IMR-90 (cell line): Measurements from ENCODE around the gene DCST2. TPM values are rescaled to one million over a fixed set of nuclear protein-coding genes. Genes with fewer than 3 reads are reported as not detected.

Source experiments
- ATAC-seq: fragments of 200-7000 bp; cut with Tn5 transposase; 2 replicates; pipeline ENCODE4 v1.9.1; 2020; ENCODE audit warnings: low read depth, mild to moderate bottlenecking, moderate library complexity
- BruUV-seq: library from RNA; stranded (reverse); fragments of 400-500 nt; replicated peaks from 2 replicates; lab custom pipeline; 2021; lab: Mats Ljungman, UMichigan
- CTCF ChIA-PET: fragments of 300-600 bp; formaldehyde crosslinking; extraction: SDS; loops from one replicate; lab custom pipeline; 2021; ENCODE audit warnings: antibody characterized with exemption; lab: Yijun Ruan, JAX
- POLR2A ChIA-PET: fragments of 300-600 bp; sonication (Branson Sonifier 250); formaldehyde crosslinking; loops from one replicate; lab custom pipeline; 2022; ENCODE audit warnings: antibody characterized with exemption; ENCODE audit not compliant: unreplicated experiment; lab: Charles Lee
- DNase-seq: peaks from one replicate; pipeline ENCODE4 v3.0.0; 2013
- H2AFZ ChIP-seq: replicated peaks from 2 replicates; pipeline ENCODE3; 2013; ENCODE audit warnings: low read length, mild to moderate bottlenecking; ENCODE audit not compliant: poor library complexity
- H2AK5ac ChIP-seq: 2 replicates; pipeline ENCODE4 v1.6.1; 2013; ENCODE audit warnings: low read depth, low read length, inconsistent platforms
- H2AK9ac ChIP-seq: replicated peaks from 2 replicates; pipeline ENCODE3; 2013; ENCODE audit warnings: mild to moderate bottlenecking, low read depth, low read length, moderate library complexity; ENCODE audit not compliant: poor library complexity
- H2BK120ac ChIP-seq: 2 replicates; pipeline ENCODE4 v1.6.1; 2013; ENCODE audit warnings: low read depth, low read length, inconsistent platforms
- H2BK15ac ChIP-seq: 3 replicates; pipeline ENCODE4 v1.6.1; 2013; ENCODE audit warnings: low read depth, low read length, inconsistent platforms
- H2BK20ac ChIP-seq: 2 replicates; pipeline ENCODE4 v1.6.1; 2013; ENCODE audit warnings: low read depth, mild to moderate bottlenecking, inconsistent platforms, low read length, moderate library complexity
- H2BK5ac ChIP-seq: 2 replicates; pipeline ENCODE4 v1.6.1; 2013; ENCODE audit warnings: mild to moderate bottlenecking, low read depth, low read length, inconsistent platforms; ENCODE audit not compliant: poor library complexity, severe bottlenecking
- H3K14ac ChIP-seq: replicated peaks from 2 replicates; pipeline ENCODE4 v1.6.1; 2013; ENCODE audit warnings: low read depth, low read length, inconsistent platforms
- H3K18ac ChIP-seq: 2 replicates; pipeline ENCODE4 v1.6.1; 2013; ENCODE audit warnings: low read depth, low read length, control low read depth
- H3K23ac ChIP-seq: 2 replicates; pipeline ENCODE4 v1.6.1; 2013; ENCODE audit warnings: low read depth, low read length, inconsistent platforms
- H3K27ac ChIP-seq: 2 replicates; pipeline ENCODE4 v1.5.1; 2013; ENCODE audit warnings: mild to moderate bottlenecking, control low read depth, low read length; ENCODE audit not compliant: insufficient read depth
- H3K27me3 ChIP-seq: 2 replicates; pipeline ENCODE4 v1.6.1; 2013; ENCODE audit warnings: low read length; ENCODE audit not compliant: control insufficient read depth, insufficient read depth
- H3K36me3 ChIP-seq: 2 replicates; pipeline ENCODE4 v1.6.1; 2013; ENCODE audit warnings: low read length, mixed read lengths; ENCODE audit not compliant: control insufficient read depth, insufficient read depth
- H3K4ac ChIP-seq: 2 replicates; pipeline ENCODE4 v1.6.1; 2013; ENCODE audit warnings: low read depth, low read length, inconsistent platforms
- H3K4me1 ChIP-seq: 2 replicates; pipeline ENCODE4 v1.6.1; 2013; ENCODE audit warnings: low read length, mixed read lengths; ENCODE audit not compliant: control insufficient read depth, insufficient read depth
- H3K4me2 ChIP-seq: 2 replicates; pipeline ENCODE4 v1.6.1; 2013; ENCODE audit warnings: low read depth, mild to moderate bottlenecking, control low read depth, low read length, moderate library complexity
- H3K4me3 ChIP-seq: 2 replicates; pipeline ENCODE4 v1.5.1; 2013; ENCODE audit warnings: low read depth, mild to moderate bottlenecking, control low read depth, low read length, moderate library complexity; ENCODE audit not compliant: insufficient read depth
- H3K56ac ChIP-seq: 2 replicates; pipeline ENCODE4 v1.6.1; 2013; ENCODE audit warnings: low read length, inconsistent platforms; ENCODE audit not compliant: insufficient read depth; ENCODE audit errors: extremely low read depth
- H3K79me1 ChIP-seq, 2 experiments: 2 replicates each; pipeline ENCODE4 v1.6.1; 2013; ENCODE audit warnings: low read length in 2 of 2, inconsistent platforms in 1 of 2, low read depth in 1 of 2
- H3K9ac ChIP-seq: 2 replicates; pipeline ENCODE4 v1.6.1; 2013; ENCODE audit warnings: low read depth, low read length, control low read depth
- H3K9me1 ChIP-seq: 2 replicates; pipeline ENCODE4 v1.6.1; 2013; ENCODE audit warnings: low read length, inconsistent platforms; ENCODE audit not compliant: insufficient read depth
- H3K9me3 ChIP-seq: 2 replicates; pipeline ENCODE4 v1.6.1; 2013; ENCODE audit warnings: low read length; ENCODE audit not compliant: control insufficient read depth, insufficient read depth
- H4K20me1 ChIP-seq: 2 replicates; pipeline ENCODE4 v1.6.1; 2013; ENCODE audit warnings: low read length, inconsistent platforms; ENCODE audit not compliant: insufficient read depth
- H4K5ac ChIP-seq: 2 replicates; pipeline ENCODE4 v1.6.1; 2013; ENCODE audit warnings: mild to moderate bottlenecking, low read depth, low read length, control low read depth
- H4K8ac ChIP-seq, 2 experiments: 2 replicates each; pipeline ENCODE4 v1.6.1; 2013; ENCODE audit warnings: low read depth in 2 of 2, low read length in 2 of 2, control low read depth in 1 of 2, inconsistent platforms in 1 of 2
- H4K91ac ChIP-seq: 2 replicates; pipeline ENCODE4 v1.6.1; 2013; ENCODE audit warnings: low read depth, low read length, inconsistent platforms; ENCODE audit not compliant: insufficient read depth
- CEBPB ChIP-seq: IDR thresholded peaks from 2 replicates; pipeline ENCODE4 v1.6.1; 2012; ENCODE audit warnings: low read depth, low read length, improper control_type of control experiment
- CHD1 ChIP-seq: IDR thresholded peaks from 2 replicates; pipeline ENCODE4 v1.6.1; 2012; ENCODE audit warnings: low read depth, low read length, improper control_type of control experiment
- CTCF ChIP-seq: conservative IDR thresholded peaks from 2 replicates; pipeline ENCODE4 v1.5.1; 2012; ENCODE audit warnings: mild to moderate bottlenecking, low read depth, low read length, improper control_type of control experiment
- ELK1 ChIP-seq: fragments of 150-350 bp; IDR thresholded peaks from 2 replicates; pipeline ENCODE4 v1.6.1; 2016; ENCODE audit warnings: low read depth, mild to moderate bottlenecking, low read length, moderate library complexity, borderline replicate concordance
- FOS ChIP-seq: fragments of 150-350 bp; IDR thresholded peaks from 2 replicates; pipeline ENCODE4 v1.6.1; 2016; ENCODE audit warnings: low read depth, low read length
- MAZ ChIP-seq: IDR thresholded peaks from 2 replicates; pipeline ENCODE4 v1.6.1; 2012; ENCODE audit warnings: low read depth, mild to moderate bottlenecking, low read length, improper control_type of control experiment, moderate library complexity, borderline replicate concordance
- MXI1 ChIP-seq: IDR thresholded peaks from 2 replicates; pipeline ENCODE4 v1.6.1; 2012; ENCODE audit warnings: low read depth, mild to moderate bottlenecking, low read length, moderate library complexity, borderline replicate concordance
- NFE2L2 ChIP-seq: fragments of 150-350 bp; IDR thresholded peaks from 2 replicates; pipeline ENCODE4 v1.6.1; 2016; ENCODE audit warnings: low read depth, mild to moderate bottlenecking, low read length
- POLR2A ChIP-seq: IDR thresholded peaks from 2 replicates; pipeline ENCODE4 v1.6.1; 2012; ENCODE audit warnings: mild to moderate bottlenecking, low read depth, low read length
- RAD21 ChIP-seq: IDR thresholded peaks from 2 replicates; pipeline ENCODE4 v1.6.1; 2012; ENCODE audit warnings: low read length, improper control_type of control experiment
- RCOR1 ChIP-seq: IDR thresholded peaks from 2 replicates; pipeline ENCODE4 v1.6.1; 2012; ENCODE audit warnings: mild to moderate bottlenecking, low read length, improper control_type of control experiment; ENCODE audit not compliant: insufficient replicate concordance
- RFX5 ChIP-seq: IDR thresholded peaks from 2 replicates; pipeline ENCODE4 v1.8.0; 2012; ENCODE audit warnings: low read depth, mild to moderate bottlenecking, low read length, moderate library complexity
- USF2 ChIP-seq: fragments of 150-350 bp; IDR thresholded peaks from 2 replicates; pipeline ENCODE4 v1.6.1; 2017; ENCODE audit warnings: mild to moderate bottlenecking, antibody characterized with exemption, low read length, low read depth
- WGBS, 2 experiments: methylation state at CpG; one replicate each; pipeline versions ENCODE4 v1.1.5 to v1.1.7; 2013; ENCODE audit warnings: missing lambda C conversion rate in 2 of 2; ENCODE audit not compliant: insufficient read length in 1 of 2; ENCODE audit errors: extremely low coverage in 2 of 2; 5-methylcytosine and 5-hydroxymethylcytosine counted together
- dilution Hi-C: fragments of 300-500 bp; cut with HindIII; formaldehyde crosslinking; loops from one replicate; pipeline ENCODE4 v1.14.3; 2018; ENCODE audit warnings: low sequenced_read_pairs; ENCODE audit not compliant: unreplicated experiment
- in situ Hi-C: fragments of 300-500 bp; cut with MboI; formaldehyde crosslinking; loops from 3 replicates; pipeline ENCODE4 v1.14.3; 2019; ENCODE audit warnings: low sequenced_read_pairs, inconsistent platforms, mixed read lengths
- intact Hi-C: fragments of 100-400 bp; cut with micrococcal nuclease; formaldehyde crosslinking; loops from 2 replicates; pipeline ENCODE4 v1.10.0; 2022
- polyA plus RNA-seq, 3 experiments: library from polyadenylated mRNA; depleted of rRNA; stranded (reverse); fragments of >200 nt; gene quantifications; 2 replicates each; pipeline ENCODE4 v1.2.3, GENCODE V29; 2012; ENCODE audit warnings: low replicate concordance in 1 of 3
- total RNA-seq: library from RNA; depleted of rRNA; stranded (reverse); fragments of >200 nt; gene quantifications from 2 replicates; pipeline ENCODE4 v1.2.3, GENCODE V29; 2012

The DCST2 gene
- total and polyA plus RNA-seq, 2 of the 4 experiments (the other 2 are of a cell fraction) = 0.14 TPM; not detected in 1

- TF ChIP-seq MAZ = no peak
These were observed 18.7 kb downstream of the DCST2 start (continued) for GRCh38 chr1:155014709-155015508.

GRCh38 chr1:155013632-155014031, 19.9 kb downstream of the DCST2 start:
- Histone ChIP-seq H2BK15ac (no peak overlapping the region), H4K91ac (no peak overlapping the region), H3K56ac (no peak overlapping the region), H3K36me3 (peaks cover 24% of the 10 kb centered on the region), H3K9me1 (peaks cover 2% of the 10 kb centered on the region; the same call in 1 of the 2 replicates), H2BK120ac (no peak overlapping the region), H3K9me3 (no peaks in the 10 kb centered on the region), H3K23ac (no peak overlapping the region), H3K4me2 (no peak overlapping the region), H3K4me3 (no peak overlapping the region), H3K4ac (no peak overlapping the region), H2BK20ac (no peak overlapping the region), H3K4me1 (peaks cover 9% of the 10 kb centered on the region; the same call in 1 of the 2 replicates), H3K14ac (no peak overlapping the region), H2AK5ac (no peak overlapping the region), H4K8ac (no peak overlapping the region), H3K79me1 (peaks cover 0 to 19% of the 10 kb centered on the region in 2 experiments; a peak in 2 of 4 replicates), H3K27me3 (no peaks in the 10 kb centered on the region), H2AK9ac (no peak overlapping the region), H2BK5ac (no peak overlapping the region), H3K9ac (no peak overlapping the region), H2AFZ (no peak overlapping the region), H3K18ac (no peak overlapping the region), H4K5ac (no peak overlapping the region), H3K27ac (no peak overlapping the region), H4K20me1 (peaks cover 19% of the 10 kb centered on the region)
- POLR2A ChIA-PET = no interaction called here
- CTCF ChIA-PET = no interaction called here
- no TSS peak for BruUV-seq
- no CpG with 5 or more reads among the region's 8 CpGs for WGBS, 2 experiments
- no peak for ATAC-seq
- dilution Hi-C loops (no loop called here), intact Hi-C loops (no loop called here), in situ Hi-C loops (no loop called here)
- no peak for DNase-seq
- TF ChIP-seq USF2 (no peak), FOS (no peak), NFE2L2 (no peak), MAZ (no peak), RCOR1 (no peak), CEBPB (no peak), POLR2A (no peak), MXI1 (no peak), RFX5 (no peak), CHD1 (no peak), RAD21 (no peak), CTCF (no peak), ELK1 (no peak)
